A172 (cell line): ENCODE data around the gene WEE1. TPM values are rescaled to one million over a fixed set of nuclear protein-coding genes. Genes with fewer than 3 reads are reported as not detected.
"Not testable (repeated sequence)": the region's sequence is repeated elsewhere in the genome, so short reads cannot be mapped to it uniquely, and the experiment has no call there.

ENCODE experiments used
- DNase-seq: peaks from one replicate; pipeline ENCODE4 v3.0.0-alpha.2; 2015; ENCODE audit warnings: low spot score
- total RNA-seq: library from RNA; depleted of rRNA; stranded (reverse); fragments of >200 nt; shearing (Covaris generic); gene quantifications from 2 replicates; pipeline ENCODE4 v1.2.3, GENCODE V29; 2014

The WEE1 gene
- total RNA-seq, 1 experiment from 2014 or later = 77.8 TPM

DNA sequence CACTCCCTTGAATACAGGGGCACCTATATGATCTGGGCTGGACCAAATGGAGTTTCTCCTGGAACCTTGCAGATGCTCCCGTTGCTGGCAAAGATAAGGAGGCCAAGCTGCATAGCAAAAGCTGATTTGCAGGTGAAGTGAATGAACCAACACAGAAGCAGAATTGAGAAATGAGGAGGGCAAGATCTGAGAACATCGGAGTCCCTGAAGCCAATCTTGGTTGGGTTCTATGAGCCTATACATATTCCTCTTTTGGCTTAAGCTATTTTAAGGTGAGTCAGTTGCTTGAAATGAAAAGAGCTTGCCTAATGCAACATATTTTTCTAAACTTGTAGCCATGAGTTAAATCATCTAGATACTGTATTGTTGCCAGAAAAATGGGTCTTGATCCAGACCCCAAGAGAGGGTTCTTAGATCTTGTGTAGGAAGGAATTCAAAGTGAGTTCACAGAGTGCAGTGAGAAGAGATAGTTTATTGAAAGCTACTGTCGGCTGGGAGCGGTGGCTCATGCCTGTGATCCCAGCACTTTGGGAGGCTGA lies 23.5 kb downstream of the WEE1 start:
- no peak for DNase-seq

DNA sequence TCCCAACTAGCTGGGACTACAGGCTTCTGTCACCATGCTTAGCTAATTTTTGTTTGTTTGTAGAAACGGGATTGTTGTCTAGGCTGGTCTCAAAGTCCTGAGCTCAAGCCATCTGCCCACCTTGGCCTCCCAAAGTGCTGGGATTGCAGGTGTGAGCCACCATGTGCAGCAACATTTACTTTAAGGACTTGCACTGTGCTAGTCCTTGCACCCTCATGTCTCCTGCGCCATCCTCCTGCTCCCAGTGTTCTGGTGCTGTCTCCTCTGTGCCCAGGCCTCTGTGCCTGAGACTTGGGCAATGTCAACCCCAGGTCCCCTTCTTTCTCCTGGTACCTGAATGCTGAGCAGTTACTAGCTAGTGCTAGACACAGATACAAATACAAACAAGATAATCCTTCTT lies 26.7 kb downstream of the WEE1 start:
- no peak for DNase-seq

DNA sequence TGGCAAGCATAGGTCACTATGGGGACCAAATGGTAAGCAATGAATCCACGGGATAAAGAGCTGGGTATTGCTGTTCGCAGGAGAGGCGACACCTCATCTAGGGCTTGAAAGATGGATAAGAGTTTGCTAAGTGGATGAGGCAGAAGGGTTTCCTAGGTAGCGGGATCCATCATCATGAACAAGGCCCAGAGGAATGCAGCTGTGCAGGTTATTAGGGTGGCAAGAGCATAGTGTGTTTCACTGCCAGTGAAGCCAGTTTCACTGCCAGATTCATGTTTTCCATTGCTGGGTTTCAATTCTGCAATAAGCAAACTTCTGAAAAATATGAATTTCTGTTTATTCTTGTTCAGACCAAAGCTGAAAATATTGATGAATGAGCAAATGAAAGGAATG lies 27.2 kb downstream of the WEE1 start:
- no peak for DNase-seq

DNA sequence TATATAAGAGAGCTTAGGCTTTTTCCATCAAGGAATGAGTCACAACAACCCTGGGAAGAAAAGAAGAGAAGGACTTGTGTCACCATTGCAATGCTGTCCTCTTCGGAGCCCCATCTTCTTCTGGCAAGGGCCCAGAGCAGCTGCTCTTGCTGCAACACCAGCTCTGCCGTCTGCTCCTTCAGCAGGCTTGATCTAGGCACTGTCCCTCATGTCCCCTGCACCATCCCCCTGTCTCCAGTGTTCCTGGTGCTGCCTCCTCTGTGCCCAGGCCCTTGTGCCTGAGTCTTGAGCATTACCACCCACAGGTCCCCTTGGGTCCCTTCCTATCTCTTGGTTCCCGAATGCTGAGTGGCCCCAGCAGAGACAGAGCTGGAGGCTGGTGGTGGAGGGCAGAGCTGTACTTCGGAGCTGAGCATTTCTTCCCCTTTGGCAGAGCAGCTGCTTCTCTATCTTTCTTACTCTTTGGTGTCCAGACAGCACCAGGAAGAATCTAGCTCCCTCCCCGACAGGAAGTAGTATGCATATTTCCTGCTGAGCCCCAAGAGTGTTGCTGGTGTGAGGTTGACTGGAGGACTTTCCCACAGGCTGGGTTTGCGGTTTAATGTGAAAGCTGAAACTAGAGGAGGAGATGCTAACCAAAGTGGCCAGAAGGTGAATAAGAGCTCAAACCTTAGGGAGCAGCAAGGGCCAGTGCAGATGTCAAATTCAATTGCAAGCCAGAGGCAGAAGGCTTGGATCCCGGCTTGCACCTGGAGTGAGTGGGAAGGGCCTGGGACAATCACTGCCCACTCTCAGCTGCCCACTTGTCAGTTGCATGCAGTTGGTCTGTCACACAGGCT lies 27.8 kb downstream of the WEE1 start:
- peak; percentile 65 for DNase-seq

DNA sequence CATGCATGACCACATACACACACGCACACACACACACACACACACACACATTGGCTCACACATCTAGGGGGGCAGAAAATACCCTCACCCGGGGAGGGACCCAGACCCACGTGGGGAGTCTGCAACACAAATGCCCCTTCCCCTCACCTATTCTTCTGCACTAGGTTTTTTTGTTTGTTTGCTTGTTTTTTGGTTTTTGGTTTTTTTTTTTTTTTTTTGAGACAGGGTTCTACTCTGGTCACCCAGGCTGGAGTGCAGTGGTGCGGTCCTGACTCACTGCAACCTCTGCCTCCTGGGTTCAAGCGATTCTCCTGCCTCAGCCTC lies 28.4 kb downstream of the WEE1 start:
- no peak for DNase-seq

DNA sequence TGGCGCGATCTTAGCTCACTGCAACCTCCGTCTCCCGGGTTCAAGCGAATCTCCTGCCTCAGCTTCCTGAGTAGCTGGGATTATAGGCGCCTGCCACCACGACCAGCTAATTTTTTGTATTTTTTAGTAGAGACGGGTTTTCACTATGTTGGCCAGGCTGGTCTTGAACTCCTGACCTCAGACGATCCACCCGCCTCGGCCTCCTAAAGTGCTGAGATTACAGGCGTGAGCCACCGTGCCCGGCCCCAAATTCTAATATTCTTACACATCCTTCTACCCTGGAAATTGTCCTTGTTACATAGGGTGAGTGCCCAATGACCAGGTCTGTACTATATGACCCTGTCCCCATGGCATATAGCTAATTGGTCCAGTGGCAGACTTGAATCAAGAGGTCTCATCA lies 29.7 kb downstream of the WEE1 start:
- not testable (repeated sequence) for DNase-seq

DNA sequence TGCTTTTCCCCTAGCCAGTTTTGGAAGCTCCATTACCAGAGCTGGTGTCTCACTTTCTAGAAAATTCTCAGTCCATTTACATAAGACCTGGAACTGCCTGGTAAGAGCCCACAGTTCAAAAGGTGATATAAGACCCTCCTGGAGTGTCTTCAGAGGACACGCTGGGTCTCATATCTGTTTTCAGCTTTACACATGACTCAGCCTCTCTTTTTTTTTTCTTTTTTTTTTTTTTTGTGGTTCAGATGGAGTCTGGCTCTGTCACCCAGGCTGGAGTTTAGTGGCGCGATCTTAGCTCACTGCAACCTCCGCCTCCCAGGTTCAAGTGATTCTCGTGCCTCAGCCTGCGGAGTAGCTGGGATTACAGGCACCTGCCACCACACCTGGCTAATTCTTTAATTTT lies 30.7 kb downstream of the WEE1 start:
- no peak for DNase-seq

DNA sequence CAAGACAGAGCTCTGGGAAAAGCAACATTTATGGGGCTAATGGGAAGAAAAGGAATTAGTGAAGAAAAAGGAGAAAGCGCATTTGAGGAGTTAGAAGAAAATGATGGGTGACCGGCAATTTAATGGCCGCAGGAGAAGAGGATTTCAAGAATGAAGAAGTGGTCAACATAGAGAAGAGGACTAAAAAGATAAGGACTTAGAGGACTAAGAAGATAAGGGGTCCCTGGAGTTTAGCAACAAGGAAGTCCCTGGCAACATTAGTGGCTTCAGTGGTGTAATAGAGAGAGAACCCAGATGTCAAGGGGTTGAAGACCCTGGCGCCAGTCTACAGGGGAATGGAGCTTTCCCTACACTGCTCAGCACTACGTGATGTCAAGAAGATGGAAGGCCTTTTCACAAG lies 32.3 kb downstream of the WEE1 start:
- no peak for DNase-seq

DNA sequence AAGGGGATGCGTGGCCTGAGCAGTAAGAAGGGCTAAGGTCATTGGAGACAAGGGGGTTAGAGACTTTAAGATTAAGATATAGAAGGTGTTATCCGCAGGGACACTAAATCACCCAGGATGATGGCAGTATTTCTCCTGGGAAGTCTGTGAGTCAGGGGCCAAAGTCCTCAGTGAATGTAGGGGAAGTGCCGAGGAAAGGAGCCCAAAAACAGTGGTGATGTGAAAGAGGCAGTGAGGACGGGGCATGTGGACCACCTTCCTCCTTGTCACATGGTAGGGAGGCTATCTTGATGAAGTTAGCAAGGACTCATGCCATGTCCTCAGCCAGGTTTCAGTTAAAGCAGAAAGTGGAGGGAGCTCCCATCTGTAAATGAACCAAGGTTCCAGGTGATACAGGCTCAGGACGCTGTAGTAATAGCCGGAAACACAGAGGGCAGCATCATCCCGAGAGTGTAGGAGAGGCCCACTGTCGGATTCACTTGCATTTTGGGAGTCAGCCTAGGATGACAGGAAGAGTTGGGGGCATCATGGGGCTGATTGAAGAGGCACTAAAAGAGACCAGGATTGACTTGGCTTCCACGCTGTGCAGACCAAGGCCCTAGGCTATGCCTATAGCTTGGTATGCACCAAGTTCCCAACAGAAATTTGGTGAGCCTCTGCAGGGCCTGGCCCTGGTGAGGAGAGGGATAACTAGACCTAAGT lies 33.5 kb downstream of the WEE1 start:
- DNase-seq = no peak

DNA sequence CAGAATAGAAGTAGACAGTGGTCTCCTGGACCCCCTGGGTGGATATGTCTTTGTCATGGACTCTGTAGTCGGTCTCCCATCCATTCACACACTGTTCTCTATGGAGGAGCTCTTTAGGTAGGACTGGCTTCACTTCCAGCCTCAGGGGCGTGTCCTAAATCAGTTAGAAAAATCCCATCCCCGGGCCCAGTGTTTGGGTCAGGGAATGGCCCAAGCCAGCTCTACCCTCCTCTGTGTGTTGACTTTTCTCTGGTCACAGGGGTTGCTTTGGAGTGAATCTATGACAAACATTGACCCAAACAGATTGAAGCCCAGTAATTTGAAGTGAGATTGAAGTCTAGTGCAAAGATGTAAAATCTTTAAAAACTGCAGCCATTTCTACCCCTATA lies 34.0 kb downstream of the WEE1 start:
- DNase-seq = no peak

DNA sequence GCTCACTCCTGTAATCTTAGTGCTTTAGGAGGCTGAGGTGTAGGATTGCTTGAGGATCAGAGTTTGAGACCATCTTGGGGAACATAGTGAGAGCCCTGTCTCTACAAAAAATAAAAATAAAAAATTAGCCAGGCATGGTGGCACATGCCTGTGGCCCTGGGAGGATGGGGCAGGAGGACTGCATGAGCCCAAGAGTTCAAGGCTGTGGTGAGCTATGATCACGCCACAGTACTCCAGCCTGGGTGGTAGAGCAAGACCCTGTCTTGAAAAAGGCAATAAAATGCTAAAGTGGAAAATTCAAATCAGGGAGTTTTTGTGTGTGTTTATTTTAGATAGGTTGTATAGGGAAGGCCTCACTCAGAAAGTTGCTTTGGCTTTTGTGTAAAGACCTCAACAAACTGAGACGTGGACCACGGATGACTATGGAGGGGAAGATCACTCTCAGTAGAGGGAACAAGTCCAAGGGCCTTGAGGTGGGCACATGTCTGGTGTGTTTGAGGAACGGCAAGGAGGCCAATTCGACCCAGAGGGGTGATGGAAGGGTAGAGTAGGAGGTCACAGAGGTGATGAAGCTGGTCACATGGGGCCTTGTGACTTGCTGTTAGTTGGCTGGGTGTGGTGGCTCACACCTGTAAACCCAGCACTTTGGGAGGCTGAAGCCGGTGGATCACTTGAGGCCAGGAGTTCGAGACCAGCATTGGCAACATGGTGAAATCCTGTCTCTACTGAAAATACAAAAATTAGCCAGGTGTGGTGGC lies 35.7 kb downstream of the WEE1 start:
- no peak for DNase-seq

DNA sequence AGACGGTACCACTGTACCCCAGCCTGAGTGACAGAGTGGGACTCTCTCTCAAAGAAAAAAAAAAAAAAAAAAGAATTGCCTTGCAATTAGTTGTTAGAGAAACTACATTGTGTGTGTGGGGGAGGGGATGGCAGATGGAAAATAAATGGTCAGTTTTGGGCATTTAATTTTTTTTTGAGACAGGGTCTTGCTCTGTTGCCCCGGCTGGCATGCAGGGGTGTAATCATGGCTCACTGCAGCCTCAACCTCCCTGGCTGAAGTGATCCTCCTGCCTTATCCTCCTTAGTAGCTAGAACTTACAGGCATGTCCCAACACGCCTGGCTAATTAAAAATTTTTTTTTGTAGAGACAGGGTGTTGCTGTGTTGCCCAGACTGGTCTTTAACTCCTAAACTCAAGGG lies 36.4 kb downstream of the WEE1 start:
- DNase-seq = no peak

DNA sequence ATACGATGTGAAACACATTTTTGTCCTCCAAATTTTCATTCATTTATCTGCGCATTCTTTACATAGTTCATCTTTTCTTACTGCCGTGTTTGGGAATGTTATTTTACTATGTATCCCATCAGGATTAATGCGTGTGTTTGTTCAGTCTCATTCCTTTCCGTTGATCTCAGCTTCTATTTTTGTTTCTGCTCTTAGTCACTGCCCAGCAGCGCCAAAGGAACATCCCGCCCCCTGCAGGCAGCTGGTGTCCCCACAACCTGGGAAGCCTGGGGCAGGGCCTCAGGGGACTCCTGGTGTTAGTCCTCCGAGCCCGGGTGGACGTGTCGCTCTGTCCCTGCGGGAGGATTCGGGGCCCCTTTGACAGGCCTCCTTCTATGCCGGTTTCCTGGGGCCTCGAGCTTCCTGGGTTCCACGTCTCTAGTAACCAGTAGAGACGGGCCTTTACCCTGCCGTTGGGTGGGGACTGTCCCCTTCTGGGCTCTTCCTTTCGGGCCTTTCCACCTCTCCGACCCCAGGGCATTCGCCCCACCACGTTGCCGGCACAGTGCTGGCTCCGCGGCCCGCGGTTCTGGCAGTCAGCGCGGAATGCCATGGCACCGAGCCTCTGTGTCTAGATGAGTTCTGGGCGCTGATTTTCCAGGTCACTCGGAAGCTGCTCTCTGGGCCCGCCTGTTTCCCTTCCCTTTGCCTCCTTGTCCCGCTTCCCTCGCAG lies 39.8 kb downstream of the WEE1 start:
- peak; percentile 98 for DNase-seq

DNA sequence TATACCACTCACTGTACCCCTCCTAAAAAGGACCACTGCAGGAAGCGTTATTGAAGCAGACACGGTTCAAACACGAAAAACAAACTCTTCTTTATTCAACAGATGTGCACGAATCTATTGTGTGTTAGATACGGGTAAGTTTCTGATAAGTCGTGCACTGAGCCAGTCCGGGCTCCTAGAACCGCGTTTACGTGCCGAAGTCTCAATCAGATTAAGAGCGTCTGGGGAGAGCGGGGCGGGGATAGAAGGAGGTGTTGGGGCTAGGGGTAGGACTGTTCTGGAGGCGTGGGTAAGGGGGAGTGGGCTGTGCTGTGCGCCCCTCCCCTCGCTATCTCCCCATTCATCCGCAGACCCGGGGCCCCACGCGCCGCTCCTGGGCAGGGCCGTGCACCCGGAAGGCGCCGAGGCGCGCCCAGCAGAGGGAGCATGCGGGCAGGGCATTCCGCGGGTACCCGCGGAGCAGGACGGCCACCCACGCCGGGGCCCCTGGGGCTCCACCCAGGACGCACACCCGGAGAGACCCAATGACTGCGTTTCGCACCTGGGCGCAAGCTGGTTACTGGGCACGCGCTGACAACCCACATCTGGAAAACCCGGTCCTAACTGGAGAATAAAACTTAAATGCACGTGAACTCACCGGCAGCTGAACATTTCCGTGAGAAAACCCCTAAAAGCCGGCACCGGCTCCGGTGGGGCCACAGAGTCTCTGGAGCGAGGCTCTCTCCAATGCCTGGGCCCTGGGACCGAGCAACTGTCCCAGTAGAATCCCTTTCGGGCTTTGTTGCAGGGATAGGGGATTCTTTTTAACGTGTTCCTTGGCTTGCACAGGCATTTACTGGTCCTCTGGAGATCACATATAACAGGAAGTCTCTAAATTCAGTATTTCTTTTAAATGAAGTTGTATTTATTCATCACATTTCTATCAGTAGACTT lies 40.6 kb downstream of the WEE1 start:
- DNase-seq = peak; percentile 84

DNA sequence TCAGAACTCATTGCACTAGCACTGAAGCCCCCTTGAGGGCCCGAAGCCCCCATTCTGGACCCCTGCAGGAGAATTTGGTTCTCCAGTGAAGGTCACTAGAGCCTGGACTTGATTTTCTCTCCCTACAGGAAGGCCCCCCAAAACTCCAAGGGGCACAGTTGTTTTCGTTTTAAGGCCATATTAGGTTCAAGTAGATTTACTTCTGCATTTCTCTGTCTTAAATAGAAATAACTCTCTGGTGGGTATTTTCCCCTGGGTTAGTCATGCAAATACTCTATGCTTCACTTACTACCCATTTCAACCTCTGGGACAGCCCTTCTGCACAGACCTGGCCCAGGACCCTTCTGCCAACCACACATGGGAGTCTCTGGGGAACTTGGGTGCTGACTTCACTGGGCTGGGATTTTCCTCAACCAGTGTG lies 41.6 kb downstream of the WEE1 start:
- DNase-seq = no peak

DNA sequence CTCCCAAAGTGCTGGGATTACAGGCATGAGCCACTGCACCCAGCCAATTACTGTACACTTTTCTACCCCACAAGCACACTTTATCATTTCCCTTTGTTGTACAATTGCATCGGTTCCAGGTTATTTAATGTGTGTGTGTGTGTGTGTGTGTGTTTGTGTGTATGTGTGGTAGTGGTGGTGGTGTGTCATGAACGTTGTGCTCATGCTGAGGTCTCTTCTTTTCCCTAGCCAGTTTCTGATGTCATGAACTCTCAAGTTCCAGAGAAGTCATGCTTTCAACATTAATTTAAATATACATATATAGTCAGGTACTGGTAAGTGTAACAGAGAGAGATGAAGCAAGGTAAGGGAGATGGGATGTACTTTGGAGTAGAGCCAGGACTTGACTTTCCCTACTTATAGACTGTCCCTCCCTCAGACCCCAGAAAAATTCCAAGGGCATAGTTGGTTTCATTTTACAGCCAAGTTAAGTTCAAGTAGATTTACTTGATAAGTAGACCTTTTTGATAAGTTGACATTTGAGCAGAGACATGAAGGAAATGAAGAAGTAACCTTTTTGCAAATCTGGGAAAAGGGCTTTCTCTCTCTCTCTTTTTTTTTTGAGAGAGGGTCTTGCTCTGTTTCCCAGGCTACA lies 42.7 kb downstream of the WEE1 start:
- no peak for DNase-seq

DNA sequence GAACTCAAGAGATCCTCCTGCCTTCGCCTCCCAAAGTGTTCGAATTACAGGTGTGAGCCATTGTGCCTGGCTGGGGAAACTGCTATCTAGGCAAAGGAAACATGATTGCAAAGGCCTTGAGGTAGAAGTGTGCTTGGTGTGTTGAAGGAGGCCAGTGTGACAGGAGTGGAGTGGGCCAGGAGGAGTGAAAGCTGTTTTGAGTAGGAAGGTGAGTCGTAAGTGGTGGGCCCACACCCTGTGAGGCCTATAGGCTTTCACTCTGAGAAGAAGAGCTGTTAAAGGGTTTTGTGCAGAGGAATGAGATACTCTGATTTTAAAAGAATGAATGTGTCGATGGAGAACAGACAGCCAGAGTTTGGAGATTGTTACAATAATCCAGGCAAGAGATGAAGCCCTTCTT lies 43.4 kb downstream of the WEE1 start:
- DNase-seq = peak; percentile 23

DNA sequence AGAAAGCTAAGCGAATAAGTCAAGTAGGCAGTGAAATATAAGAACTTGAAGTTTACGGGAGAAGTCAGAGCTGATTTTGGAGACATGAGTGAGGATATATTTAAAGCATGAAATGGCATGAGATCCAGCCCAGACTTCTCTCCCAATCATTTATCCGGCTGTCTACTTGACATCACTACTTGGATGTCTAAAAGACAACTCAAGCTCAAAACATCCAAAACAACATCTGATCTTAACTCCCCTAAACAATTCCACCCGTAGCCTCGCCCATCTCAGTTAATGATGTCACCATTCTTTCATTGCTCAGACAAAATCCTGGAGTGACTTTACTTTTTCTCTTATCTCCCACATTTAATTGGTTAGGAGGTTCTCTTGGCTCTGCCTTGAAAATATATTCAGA lies 44.5 kb downstream of the WEE1 start:
- peak; percentile 57 for DNase-seq

DNA sequence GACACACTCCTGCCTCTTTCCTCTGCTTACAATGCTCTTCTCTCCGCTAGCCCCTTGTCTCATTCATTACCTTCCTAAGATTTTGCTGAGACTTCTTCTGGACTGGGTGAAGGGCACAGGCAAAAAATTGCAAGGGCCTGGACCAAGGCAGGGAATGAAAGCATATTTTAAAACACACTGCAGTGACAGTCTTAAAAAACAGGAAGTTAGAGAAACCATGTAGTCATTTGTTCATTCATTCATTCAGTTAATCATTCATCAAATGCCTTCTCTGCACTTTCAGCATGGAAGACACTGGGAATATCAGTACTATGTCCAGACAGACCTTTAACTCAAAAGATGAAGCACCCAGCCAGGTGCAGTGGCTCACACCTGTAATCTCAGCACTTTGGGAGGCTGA lies 45.5 kb downstream of the WEE1 start:
- no peak for DNase-seq

DNA sequence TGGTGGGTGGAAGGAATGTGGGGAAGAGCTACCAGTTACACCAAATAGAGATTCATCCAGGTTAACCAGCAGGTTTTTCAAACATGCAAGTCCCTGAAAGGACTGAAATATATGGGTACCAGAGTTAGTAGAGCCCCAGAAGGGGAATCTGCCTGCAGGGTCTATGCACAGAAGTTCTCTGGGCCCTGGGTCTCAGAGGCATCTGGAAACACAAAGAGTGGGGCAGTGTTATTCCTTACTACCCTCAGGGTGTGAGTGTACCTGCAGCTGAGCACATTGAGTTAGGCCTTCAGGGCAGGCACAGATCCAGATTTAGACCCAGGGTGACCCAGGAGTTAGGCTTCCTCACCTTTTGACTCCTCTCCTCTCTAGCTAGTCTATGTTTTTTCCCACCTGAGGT lies 46.5 kb downstream of the WEE1 start:
- DNase-seq = no peak
